Activated CD4-positive, alpha-beta T cell treated with anti-CD3 and anti-CD28 coated beads, Interleukin-2, amount 50 U/mL, for 48 hours (primary cell): ENCODE measurements around the gene PEX11A.
A peak's percentile ranks its signal among the peaks of the same experiment; 100 is the strongest.

Experiments used
- DNase-seq, 2 experiments: peaks; one replicate each; pipeline ENCODE4 v3.0.0-alpha.2; 2020

The PEX11A gene

GRCh38 chr15:89674526-89674925 is 16.0 kb downstream of the PEX11A start:
- DNase-seq, result no peak

GRCh38 chr15:89673165-89673512 is 17.4 kb downstream of the PEX11A start:
- DNase-seq, result peak in 1 of 2 experiments; percentile 30

DNA sequence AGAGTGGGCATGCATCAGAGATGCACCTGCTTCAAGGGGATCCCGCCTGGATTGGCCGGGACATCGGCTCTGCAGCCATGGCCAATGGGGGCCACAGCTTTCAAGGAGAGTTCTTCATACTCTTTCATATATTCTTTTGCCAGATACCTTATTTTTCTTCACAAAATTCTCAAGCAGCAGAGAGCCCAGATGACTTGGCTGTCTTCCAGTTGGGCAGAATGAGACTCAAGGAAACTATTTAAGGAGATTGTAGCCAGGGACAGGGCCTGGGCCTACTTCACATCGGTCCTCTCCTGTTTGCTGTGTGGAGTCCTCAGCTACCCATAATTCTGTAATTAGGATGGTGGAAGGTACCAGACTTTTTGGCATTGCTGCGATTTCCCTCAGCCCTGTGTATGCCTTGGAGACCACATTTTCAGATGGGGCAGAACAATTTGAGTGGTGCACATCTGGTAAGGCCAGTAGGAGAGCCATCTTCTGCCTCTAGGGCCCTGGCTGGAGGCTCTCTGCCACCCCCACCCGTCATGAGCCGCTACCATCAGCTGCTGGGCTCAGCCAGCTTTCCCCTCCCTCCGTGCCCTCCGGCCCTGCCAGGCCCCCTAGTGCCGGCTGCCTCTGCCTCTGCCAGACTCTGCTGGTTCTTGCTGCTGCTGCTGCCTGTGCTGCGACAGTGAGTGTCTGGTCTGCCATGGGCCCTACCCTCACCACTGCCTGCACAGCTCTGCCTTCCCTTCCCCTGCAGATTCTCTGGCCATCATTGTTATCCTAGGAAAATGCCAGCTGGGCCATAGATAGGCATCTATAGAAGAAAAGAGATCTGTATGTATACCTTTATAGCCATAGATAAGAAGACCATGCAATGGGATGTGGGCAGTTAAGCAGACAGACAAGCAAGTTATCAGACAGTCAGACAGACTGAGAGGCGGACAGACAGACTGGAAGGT is 18.1 kb downstream of the PEX11A start:
- DNase-seq, result no peak

DNA sequence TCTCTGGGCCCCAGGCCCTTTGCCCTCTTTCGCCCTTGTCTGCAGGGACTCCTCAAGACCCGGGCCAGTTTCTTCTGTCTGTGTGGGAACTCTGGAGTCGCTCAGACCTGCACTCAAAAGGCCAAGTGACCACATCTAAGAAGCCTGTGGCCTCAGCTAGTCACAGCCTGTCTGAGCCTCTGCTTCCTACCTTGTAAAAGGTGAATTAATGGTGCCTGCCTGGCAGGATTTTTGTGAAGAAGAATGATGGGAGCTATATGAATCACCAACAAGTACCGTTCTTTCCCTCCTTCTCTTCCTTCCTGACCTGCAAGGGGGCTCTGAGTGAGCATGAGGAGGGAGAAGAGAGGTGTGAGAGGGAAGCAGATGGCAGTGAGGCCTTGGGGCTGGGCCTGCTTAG is 18.9 kb downstream of the PEX11A start:
- no peak for DNase-seq

GRCh38 chr15:89670971-89671560 is 19.5 kb downstream of the PEX11A start:
- no peak for DNase-seq

DNA sequence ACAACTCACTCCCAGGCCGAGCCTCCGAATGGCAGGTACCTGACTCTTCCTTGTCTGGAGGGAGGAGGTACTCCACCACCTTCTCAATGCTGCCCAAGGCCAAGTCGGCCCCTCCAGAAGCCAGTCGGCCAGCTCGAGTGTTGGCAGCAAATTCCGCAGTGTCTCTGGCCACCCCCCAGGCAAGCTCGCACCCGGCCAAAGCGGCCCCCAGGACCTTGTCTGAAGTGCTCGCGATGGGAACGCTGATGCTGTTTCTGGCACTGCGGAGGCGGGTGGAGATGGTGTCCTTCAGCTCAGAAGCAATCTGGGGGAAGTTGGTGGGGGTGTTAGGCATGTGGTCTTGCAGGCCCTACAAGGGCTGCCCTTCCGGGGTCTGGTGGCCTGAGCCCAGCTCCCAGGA is 20.6 kb downstream of the PEX11A start:
- DNase-seq, result no peak

GRCh38 chr15:89669309-89669865 is 21.2 kb downstream of the PEX11A start:
- DNase-seq, result no peak

DNA sequence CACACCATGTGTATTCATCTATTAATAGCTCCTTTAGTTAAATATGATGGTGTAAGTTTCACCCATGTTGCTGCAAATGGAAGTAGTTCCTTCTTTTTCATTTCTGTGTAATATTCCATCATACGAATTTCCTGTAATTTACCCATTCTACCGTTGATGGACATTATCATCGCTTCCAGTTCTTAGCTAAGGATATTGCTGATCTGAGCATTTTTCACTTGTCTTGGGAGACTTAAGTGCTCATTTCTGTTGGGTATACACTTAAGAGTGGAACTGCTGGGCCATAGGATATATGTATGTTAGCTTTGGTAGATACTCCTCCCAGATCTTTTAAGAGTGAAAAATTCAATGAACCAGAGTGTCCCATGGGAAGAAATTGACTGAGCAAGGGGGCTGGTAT is 22.4 kb downstream of the PEX11A start:
- no peak for DNase-seq

DNA sequence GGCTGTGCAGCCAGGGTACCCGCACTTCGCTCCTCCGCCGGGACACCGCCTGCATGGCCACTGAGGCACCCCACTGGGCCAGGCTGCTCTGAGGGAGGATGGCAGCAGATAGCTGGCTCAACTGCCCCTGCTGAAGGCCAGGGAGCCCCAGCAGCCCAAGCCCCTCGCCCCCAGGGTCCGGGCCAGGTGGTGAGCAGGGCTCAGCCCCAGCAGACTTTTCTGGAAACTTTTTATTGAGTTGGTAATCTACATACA is 22.9 kb downstream of the PEX11A start:
- no peak for DNase-seq

- no peak for DNase-seq
Measured at GRCh38 chr15:89666858-89667705, 23.5 kb downstream of the PEX11A start.

DNA sequence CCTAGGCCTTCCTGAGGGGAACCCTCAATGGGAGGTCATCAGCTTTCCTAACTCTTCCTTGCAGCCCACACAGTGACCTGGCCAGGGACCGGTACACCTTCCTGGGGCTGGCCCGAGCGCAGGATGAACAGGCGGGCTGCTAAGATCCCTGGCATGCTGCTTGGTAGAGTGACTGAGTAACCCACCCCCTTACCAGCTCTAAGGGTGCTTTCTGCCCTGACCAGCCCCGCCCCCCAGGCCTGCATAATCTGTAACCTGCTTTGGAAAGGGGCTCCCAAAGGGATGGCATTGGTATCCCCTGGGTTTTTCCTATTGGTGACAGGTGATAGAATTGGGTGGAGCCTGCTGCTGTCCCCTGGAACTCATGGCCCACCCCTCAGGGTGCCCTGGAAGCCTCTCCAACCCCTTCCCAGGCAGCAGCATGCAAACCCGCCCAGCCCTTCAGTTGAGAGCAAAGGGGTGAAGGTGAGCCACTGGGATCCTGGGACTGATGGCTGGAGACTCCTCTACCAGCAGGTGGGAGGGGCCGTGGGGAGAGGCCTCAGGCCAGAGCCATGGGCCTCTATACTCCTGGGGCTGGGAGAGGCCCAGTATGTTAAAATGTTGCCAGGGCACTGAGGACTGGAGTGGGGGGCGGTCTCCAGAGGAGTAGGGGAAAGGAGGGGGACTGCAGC is 24.2 kb downstream of the PEX11A start:
- no peak for DNase-seq

DNA sequence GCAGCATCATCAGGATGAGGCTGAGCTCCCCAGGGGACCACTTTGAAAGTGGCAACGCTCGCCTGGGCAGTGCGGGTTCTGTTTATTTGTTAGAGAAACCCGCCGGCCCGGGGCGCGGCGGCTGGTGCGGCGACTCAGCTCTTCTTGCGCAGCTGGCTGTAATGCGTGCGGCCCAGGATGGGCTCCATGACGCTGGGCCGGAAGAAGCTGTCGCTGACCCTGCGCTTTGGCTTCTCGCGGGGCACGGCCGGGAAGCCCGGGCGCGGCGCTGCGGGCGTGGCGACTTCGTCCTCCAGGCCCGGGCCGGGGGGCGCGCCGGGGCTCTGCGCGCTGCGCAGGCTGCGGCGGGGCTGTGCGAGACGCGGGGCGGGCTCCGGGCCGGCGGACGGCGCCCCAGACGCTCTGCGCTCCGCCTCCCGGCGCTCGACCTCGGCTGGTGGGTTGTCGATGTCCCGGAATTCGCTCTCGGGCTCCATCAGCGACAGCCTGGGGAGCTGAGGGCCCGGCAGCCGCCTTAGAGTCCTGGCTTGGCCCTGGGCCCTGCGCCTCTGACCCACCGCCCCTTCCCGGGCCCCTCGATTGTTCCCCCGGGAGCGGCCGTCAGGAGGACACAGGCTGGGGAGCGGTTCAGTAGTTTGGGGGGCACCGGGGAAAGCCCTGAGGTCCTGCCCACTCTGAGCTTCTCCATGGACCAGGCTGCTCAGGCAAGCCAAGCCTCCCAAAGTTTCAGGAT is 24.9 kb downstream of the PEX11A start:
- DNase-seq, result peak; percentile 18 to 30

GRCh38 chr15:89664441-89665350 is 25.9 kb downstream of the PEX11A start:
- DNase-seq, result no peak

GRCh38 chr15:89662893-89663626 is 27.5 kb downstream of the PEX11A start:
- no peak for DNase-seq

DNA sequence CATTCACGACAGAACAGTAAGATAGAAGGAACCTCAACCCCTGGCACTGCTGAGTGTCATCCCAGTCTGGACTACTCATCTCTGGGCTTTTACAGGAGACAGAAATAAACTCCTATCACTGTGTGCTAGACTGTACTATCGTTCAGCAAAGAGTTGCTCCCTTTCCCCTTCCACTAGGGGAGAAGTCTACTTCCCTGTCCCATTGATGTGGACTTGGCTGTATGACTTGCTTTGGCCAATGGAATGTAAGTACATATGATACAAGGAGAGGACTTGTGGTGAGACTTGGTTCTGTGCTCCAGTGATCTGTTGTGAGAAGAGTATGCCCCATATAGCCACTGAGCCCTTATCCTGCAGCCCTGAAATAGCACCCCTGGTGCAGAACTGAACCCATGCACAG is 30.0 kb downstream of the PEX11A start:
- no peak for DNase-seq

- no peak for DNase-seq
Measured at GRCh38 chr15:89659295-89659694, 31.3 kb downstream of the PEX11A start.

DNA sequence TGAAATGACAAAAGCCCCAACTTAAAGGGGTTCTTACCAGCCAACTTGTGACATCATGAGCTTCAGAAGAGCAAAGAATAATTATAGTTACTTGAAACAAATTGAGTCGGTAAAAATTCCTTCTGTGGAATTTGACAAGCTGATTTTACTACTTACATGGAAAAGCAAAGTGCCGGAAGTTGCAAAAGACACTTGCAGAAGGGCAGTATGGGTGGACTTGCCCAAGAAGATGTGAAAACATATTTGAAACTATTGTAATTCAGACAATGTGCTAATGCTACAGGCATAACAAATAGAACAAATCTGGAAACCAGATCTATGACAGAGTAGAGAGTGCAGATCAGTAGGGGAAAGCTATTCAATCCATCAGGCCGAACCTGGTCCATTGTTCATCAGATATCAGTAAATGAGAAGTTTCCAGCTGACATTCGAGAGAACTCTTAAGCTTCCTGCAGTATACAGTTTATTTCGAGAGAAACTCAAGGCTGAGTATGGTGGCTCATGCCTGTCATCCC is 32.8 kb downstream of the PEX11A start:
- no peak for DNase-seq

GRCh38 chr15:89656116-89656815 is 34.3 kb downstream of the PEX11A start:
- no peak for DNase-seq
